Measurements from ENCODE around the gene SNAPC4. TPM values are rescaled to one million over a fixed set of nuclear protein-coding genes. Genes with fewer than 3 reads are reported as not detected.

The SNAPC4 gene
- total and polyA plus RNA-seq, 9 of the 15 experiments (the other 6 are each of a cell fraction or from before 2014, with no cell fraction given) = 0.21 to 21.8 (median 8.8) TPM

GRCh38 chr9:136409557-136410455, 9.8 kb upstream of the SNAPC4 start (continued):
- no peak for TF ChIP-seq FOXA1 (IDR thresholded peaks at IDR 0.05; ENCODE audit: borderline replicate concordance)
- TF ChIP-seq NFXL1 (CRISPR knock-in tag; IDR thresholded peaks at IDR 0.05) = no peak
- peak; percentile 70; the same call in 1 of the 2 replicates for TF ChIP-seq ZNF395 (CRISPR knock-in tag; IDR thresholded peaks at IDR 0.05)
- no peak for TF ChIP-seq ARHGAP35 (IDR thresholded peaks at IDR 0.05; ENCODE audit: partially characterized antibody)
- TF ChIP-seq HOMEZ (CRISPR knock-in tag; IDR thresholded peaks at IDR 0.05) = no peak
- TF ChIP-seq RB1 (IDR thresholded peaks at IDR 0.05; ENCODE audit: low read depth) = no peak
- TF ChIP-seq MTF1 (CRISPR knock-in tag; IDR thresholded peaks at IDR 0.05; ENCODE audit: borderline replicate concordance) = no peak
- TF ChIP-seq BRD4 (IDR thresholded peaks at IDR 0.05) = no peak
- 0 out of 2 replicates have a peak, but pooled peaks have one; percentile 28 for TF ChIP-seq ZBTB40 (IDR thresholded peaks at IDR 0.05)
- no peak for TF ChIP-seq ZBTB40 (CRISPR knock-in tag; IDR thresholded peaks at IDR 0.05)
- TF ChIP-seq MEF2D (tag; conservative IDR thresholded peaks at IDR 0.05; ENCODE audit: low read depth) = no peak
- TF ChIP-seq ELF2 (CRISPR knock-in tag; IDR thresholded peaks at IDR 0.05) = no peak
- peak; percentile 40 to 45 for TF ChIP-seq MNT (conservative IDR thresholded peaks at IDR 0.05)
- TF ChIP-seq ZNF3 (CRISPR knock-in tag; IDR thresholded peaks at IDR 0.05) = no peak
